Measurements from ENCODE around the gene PNP. TPM values are rescaled to one million over a fixed set of nuclear protein-coding genes. Genes with fewer than 3 reads are reported as not detected.

Gene PNP
- total and polyA plus RNA-seq, 10 donors, result 36.0 to 93.1 (median 64.8) TPM

GRCh38 chr14:20422886-20423285 is 46.3 kb upstream of the PNP start:
- Histone ChIP-seq H3K27ac (no peak overlapping the region), H3K36me3 (no peaks in the 10 kb centered on the region), H3K9me3 (no peaks in the 10 kb centered on the region), H3K4me1 (peaks cover 9 to 28% (median 10%) of the 10 kb centered on the region in 6 donors), H3K27me3 (replicated peaks in 1 of 7) (no peaks in the 10 kb centered on the region), H3K4me3 (no peak overlapping the region)
- 43 to 84% (median 66%) methylated on average over 2 of the region's 2 CpGs for WGBS, 5 donors
- no peak for DNase-seq
- TF ChIP-seq POLR2A (IDR thresholded peaks at IDR 0.05) (no peak), POLR2AphosphoS5 (IDR thresholded peaks at IDR 0.05) (no peak), CTCF (IDR thresholded peaks at IDR 0.05 in 8 of 11, conservative IDR thresholded peaks at IDR 0.05 in 3 of 11) (no peak)
- intact Hi-C loops (cut with DNase I; ENCODE audit: low total_unique reads), result no loop called here

- TF ChIP-seq POLR2AphosphoS5 (IDR thresholded peaks at IDR 0.05) (no peak), CTCF (IDR thresholded peaks at IDR 0.05 in 8 of 11, conservative IDR thresholded peaks at IDR 0.05 in 3 of 11) (no peak), POLR2A (IDR thresholded peaks at IDR 0.05) (no peak)
- no peak for DNase-seq
- 35 to 49% (median 39%) methylated on average over 2 of the region's 2 CpGs for whole genome bisulfite sequencing, 5 donors
- Histone ChIP-seq H3K4me3 (no peak overlapping the region), H3K4me1 (peaks cover 23 to 37% (median 29%) of the 10 kb centered on the region in 6 donors), H3K27me3 (replicated peaks in 1 of 7) (no peaks in the 10 kb centered on the region), H3K36me3 (no peaks in the 10 kb centered on the region), H3K27ac (no peak overlapping the region), H3K9me3 (no peaks in the 10 kb centered on the region)
- intact Hi-C loops (cut with DNase I; ENCODE audit: low total_unique reads), result no loop called here
These were observed 44.4 kb upstream of the PNP start for GRCh38 chr14:20424851-20425250.

GRCh38 chr14:20427231-20428009 is 41.8 kb upstream of the PNP start:
- peak overlapping the region in 5 of 8 donors; percentile 11 to 52 (median 23) for H3K4me3 ChIP-seq
- H3K9me3 ChIP-seq, result no peaks in the 10 kb centered on the region
- H3K27ac ChIP-seq, result peak overlapping the region; percentile 69 to 88 (median 84)
- H3K27me3 ChIP-seq (replicated peaks in 1 of 7), result no peaks in the 10 kb centered on the region
- intact Hi-C loops (cut with DNase I; ENCODE audit: low total_unique reads), result no loop called here
- WGBS, 5 donors, result 15 to 30% (median 20%) methylated on average over 5 of the region's 5 CpGs
- DNase-seq, result no peak
- TF ChIP-seq POLR2AphosphoS5 (IDR thresholded peaks at IDR 0.05) (peak in 1 of 3 donors; percentile 29), POLR2A (IDR thresholded peaks at IDR 0.05) (no peak)
- no peaks in the 10 kb centered on the region for H3K36me3 ChIP-seq
- H3K4me1 ChIP-seq, result peaks cover 23 to 49% (median 40%) of the 10 kb centered on the region in 6 donors

GRCh38 chr14:20428010-20428365 is 41.2 kb upstream of the PNP start:
- Histone ChIP-seq H3K4me1 (peaks cover 23 to 49% (median 40%) of the 10 kb centered on the region in 6 donors), H3K27me3 (replicated peaks in 1 of 7) (no peaks in the 10 kb centered on the region), H3K9me3 (no peaks in the 10 kb centered on the region), H3K4me3 (peak overlapping the region in 3 of 8 donors; percentile 11 to 52 (median 29)), H3K27ac (peak overlapping the region; percentile 69 to 88 (median 84)), H3K36me3 (no peaks in the 10 kb centered on the region)
- WGBS, 5 donors, result 17 to 43% (median 30%) methylated on average over 5 of the region's 5 CpGs
- TF ChIP-seq POLR2A (IDR thresholded peaks at IDR 0.05), result no peak
- no peak for TF ChIP-seq CTCF (IDR thresholded peaks at IDR 0.05 in 8 of 11, conservative IDR thresholded peaks at IDR 0.05 in 3 of 11)
- peak in 1 of 3 donors; percentile 24 for TF ChIP-seq POLR2AphosphoS5 (IDR thresholded peaks at IDR 0.05)
- peak; percentile 78 for DNase-seq
- intact Hi-C loops (cut with DNase I; ENCODE audit: low total_unique reads), result no loop called here

Data from spleen (tissue), 11 donors.